Peyer's patch (tissue), 4 donors: ENCODE measurements around the gene LYRM1.

ENCODE experiments used
- CTCF ChIP-seq, 6 experiments: fragments of 450-650 bp in 4 of 6; fragments of 200-600 bp in 2 of 6; sonication (generic) in 1 of 6; IDR thresholded peaks; one replicate each; pipeline ENCODE4 v1.5.1; 2017 to 2019; ENCODE audit warnings: antibody characterized with exemption in 6 of 6, mild to moderate bottlenecking in 3 of 6, moderate library complexity in 1 of 6
- POLR2A ChIP-seq, 2 donors: fragments of 450-650 bp; IDR thresholded peaks; one replicate each; pipeline ENCODE4 v1.5.1; 2017; ENCODE audit warnings: antibody characterized with exemption in 2 of 2, mild to moderate bottlenecking in 2 of 2, moderate library complexity in 2 of 2

GRCh38 chr16:20870122-20870820, 30.3 kb upstream of the LYRM1 start:
- TF ChIP-seq CTCF (IDR thresholded peaks at IDR 0.05) (no peak), POLR2A (IDR thresholded peaks at IDR 0.05) (no peak)
